Measurements from ENCODE around the gene AVP.
"Not testable (repeated sequence)": the region's sequence is repeated elsewhere in the genome, so short reads cannot be mapped to it uniquely, and the experiment has no call there.

Gene AVP, protein sequence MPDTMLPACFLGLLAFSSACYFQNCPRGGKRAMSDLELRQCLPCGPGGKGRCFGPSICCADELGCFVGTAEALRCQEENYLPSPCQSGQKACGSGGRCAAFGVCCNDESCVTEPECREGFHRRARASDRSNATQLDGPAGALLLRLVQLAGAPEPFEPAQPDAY

DNA sequence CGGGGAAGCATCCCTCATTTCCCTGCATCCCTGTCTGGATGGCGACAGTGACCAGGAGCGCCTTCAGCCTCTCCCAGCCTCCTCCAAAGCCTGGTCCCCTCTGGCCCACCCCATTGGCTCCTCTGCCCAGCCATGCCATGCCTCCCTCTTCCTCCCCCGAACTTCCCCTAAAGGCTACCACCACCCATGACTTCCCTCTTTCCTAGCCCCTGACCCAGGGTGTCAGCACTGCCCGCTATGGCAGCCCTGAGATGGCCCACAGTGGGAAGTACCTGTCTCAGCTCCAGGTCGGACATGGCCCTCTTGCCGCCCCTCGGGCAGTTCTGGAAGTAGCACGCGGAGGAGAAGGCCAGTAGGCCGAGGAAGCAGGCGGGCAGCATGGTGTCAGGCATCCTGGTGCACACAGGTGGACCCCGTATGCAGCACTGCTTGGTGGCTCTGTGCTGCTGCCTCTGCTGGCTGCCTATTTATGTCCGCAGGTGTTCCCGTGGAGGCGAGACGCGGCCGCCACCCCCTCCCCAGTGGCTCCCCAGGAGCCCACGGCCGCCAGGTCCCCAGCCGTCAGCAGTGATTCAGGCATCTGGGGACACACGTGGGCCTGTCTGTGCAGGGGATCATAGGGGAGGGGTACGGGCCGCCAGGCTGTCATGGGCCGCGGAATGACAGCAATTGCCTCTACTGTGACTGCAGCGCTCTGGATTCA lies at the start of gene AVP:
Gene AVP (minus strand): TSS at position 442 of the 703 bp plus-strand sequence. CDS start 50 bp downstream, at position 392.
- no peak within 1 kb of the TSS for H3K4me3 ChIP-seq (ENCODE audit: low read depth, low read length)

DNA sequence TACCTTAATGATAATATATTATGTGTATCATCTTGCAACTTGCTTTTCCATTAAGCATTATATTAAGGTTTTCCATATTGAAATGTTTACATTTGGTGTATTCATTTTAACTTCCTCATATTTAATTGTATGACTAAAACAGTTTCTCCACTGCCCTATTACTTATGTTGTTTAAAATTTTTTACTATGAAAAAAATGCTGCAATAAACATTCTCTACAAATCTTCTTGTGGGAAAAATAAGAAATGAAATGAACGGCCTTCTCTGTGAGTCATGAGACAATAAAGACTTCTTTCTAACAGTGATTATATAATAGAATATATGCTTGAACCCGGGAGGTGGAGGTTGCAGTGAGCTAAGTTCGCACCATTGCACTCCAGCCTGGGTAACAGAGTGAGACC lies 49.6 kb upstream of the AVP start:
- H3K4me3 ChIP-seq (ENCODE audit: low read depth, low read length): no peak overlapping the region

DNA sequence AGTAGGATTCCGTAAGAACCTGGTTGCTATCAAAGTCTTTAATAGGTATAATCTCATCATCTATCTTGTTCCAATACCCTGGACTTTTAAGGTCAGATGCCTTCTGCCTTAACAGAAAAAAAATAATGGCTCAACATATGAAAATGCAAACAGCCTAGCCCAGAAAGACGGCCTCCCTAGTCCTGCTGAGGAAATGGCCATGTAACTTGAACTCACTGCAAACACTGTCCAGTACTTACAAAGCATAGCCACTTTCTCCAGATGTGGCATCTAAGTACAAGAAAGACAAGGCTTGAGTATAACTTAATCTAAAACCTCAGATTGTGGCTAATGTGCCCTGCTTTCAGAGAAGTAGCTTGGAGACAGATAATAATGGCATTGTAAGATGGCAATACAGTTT lies 48.6 kb upstream of the AVP start:
- no peak overlapping the region for H3K4me3 ChIP-seq (ENCODE audit: low read depth, low read length)

DNA sequence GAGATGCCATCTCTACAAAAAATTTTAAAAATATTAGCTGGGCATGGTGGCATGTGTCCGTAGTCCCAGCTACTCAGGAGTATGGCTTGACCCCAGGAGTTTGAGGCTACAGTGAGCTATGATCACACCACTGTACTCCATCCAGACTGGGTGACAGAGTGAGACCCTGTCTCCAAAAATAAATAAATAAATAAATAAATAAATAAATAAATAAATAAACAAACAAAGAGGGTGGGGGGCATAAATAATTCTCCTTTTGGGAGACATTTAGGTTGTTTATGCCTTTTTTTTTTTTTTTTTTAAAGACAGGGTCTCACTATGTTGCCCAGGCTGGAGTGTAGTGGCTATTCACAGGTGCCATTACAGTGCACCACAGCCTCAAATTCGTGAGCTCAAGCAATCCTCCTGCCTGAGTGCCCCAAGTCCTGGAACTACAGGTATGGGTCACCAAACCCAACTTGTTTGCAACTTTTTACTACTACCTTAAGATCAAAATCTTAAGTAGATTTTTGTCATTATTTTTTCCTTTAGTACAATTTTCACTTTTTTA lies 45.6 kb upstream of the AVP start:
- H3K4me3 ChIP-seq (ENCODE audit: low read depth, low read length): no peak overlapping the region

DNA sequence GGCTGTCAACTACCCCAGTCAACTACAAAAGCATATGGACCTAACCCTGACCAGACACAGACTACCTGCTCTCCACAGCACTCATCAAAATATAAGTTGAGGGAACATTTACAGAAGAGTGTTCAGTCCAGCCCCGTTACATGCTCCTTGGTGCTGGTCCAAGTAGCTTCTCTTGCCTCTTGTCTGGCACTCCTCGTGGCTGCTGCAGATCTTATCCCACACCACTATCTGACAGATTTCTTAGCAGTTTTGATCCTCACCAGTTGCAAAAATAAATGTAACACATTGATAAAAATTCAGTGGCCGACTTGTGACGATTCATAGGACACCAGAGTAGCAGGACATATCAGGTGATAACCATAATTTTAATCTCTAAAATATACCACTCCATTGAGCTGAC lies 44.6 kb upstream of the AVP start:
- no peak overlapping the region for H3K4me3 ChIP-seq (ENCODE audit: low read depth, low read length)

DNA sequence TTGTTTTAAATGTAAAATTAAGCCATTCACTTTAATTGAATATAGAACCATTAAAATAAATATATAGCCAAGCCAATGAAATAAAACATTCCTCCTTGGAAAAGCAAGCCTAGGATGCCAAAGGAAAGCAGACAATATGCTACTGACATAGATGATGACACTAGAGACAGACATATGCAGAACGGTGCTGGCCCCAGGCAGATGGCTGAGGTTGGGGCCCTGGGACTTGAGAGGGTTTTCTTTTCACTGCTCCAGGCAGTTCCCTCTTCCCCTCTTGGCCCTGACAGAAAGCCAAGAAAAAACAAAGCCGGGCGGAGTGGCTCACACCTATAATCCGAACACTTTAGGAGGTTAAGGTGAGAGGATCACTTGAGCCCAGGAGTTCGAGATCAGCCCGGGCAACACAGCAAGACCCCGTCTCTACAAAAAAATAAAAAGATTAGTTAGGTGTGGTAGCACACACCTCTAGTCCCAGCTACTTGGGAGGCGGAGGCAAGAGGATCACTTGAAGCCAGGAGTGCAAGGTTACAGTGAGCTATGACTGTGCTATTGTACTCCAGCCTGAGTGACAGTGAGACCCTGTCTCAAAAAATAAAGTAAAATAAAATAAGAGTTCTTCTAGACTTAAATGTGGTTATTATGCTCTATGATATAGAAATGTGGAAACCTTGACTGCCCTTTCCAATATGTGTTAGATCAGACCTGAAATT lies 43.9 kb upstream of the AVP start:
- no peak overlapping the region for H3K4me3 ChIP-seq (ENCODE audit: low read depth, low read length)

DNA sequence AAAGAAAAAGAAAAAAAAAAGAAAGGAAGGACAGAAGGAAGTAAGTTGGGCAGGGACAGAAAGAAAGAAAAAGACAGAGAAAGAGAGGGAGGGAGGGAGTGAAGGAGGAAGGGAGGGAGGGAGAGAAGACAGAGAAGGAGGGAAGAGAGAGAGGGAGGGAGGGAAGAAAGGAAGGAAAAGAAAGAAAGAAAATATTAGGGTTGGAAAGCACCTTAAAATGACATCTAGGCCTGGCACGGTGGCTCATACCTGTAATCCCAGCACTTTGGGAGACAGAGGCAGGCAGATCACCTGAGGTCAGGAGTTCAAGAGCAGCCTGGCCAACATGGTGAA lies 42.0 kb upstream of the AVP start:
- no peak overlapping the region for H3K4me3 ChIP-seq (ENCODE audit: low read depth, low read length)

DNA sequence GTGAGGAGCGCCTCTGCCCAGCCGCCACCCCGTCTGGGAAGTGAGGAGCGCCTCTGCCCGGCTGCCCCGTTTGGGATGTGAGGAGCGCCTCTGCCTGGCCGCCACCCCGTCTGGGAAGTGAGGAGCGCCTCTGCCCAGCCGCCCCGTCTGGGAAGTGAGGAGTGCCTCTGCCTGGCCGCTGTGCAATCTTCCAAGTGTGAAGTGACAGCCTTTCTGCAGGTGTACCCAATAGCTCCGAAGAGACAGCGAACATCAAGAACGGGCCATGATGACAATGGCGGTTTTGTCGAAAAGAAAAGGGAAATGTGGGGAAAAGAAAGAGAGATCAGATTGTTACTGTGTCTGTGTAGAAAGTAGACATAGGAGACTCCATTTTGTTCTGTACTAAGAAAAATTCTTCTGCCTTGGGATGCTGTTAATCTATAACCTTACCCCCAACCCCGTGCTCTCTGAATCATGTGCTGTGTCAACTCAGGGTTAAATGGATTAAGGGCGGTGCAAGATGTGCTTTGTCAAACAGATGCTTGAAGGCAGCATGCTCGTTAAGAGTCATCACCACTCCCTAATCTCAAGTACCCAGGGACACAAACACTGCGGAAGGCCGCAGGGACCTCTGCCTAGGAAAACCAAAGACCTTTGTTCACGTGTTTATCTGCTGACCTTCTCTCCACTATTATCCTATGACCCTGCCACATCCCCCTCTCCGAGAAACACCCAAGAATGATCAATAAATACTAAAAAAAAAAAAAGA lies 41.4 kb upstream of the AVP start:
- not testable (repeated sequence) for H3K4me3 ChIP-seq (ENCODE audit: low read depth, low read length)

DNA sequence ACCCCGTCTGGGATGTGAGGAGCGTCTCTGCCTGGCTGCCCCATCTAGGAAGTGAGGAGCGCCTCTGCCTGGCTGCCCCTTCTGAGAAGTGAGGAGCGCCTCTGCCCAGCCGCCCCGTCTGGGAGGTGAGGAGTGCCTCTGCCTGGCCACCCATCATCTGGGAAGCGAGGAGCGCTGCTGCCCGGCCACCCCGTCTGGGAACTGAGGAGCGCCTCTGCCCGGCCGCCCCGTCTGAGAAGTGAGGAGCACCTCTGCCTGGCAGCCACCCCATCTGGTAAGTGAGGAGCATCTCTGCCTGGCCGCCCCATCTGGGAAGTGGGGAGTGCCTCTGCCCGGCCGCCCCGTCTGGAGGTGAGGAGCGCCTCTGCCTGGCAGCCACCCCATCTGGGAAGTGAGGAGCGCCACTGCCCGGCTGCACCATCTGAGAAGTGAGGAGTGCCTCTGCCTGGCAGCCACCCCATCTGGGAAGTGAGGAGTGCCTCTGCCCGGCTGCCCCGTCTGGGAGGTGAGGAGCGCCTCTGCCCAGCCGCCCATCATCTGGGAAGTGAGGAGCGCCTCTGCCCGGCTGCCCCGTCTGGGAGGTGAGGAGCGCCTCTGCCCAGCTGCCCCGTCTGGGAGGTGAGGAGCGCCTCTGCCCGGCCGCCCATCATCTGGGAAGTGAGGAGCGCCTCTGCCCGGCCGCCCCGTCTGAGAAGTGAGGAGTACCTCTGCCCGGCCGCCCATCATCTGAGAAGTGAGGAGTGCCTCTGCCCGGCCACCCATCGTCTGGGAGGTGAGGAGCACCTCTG lies 40.4 kb upstream of the AVP start:
- not testable (repeated sequence) for H3K4me3 ChIP-seq (ENCODE audit: low read depth, low read length)

DNA sequence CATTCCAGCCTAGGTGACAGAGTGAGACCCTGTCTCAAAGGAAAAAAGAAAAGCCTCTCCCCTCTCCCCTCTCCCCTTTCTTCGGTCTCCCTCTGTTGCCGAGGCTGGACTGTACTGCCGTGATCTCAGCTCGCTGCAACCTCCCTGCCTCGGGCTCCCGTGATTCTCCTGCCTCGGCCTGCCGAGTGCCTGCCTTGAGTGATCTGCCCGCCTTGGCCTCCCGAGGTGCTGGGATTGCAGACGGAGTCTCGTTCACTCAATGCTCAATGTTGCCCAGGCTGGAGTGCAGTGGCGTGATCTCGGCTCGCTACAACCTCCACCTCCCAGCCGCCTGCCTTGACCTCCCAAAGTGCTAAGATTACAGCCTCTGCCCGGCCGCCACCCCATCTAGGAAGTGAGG lies 39.6 kb upstream of the AVP start:
- H3K4me3 ChIP-seq (ENCODE audit: low read depth, low read length): not testable (repeated sequence)

DNA sequence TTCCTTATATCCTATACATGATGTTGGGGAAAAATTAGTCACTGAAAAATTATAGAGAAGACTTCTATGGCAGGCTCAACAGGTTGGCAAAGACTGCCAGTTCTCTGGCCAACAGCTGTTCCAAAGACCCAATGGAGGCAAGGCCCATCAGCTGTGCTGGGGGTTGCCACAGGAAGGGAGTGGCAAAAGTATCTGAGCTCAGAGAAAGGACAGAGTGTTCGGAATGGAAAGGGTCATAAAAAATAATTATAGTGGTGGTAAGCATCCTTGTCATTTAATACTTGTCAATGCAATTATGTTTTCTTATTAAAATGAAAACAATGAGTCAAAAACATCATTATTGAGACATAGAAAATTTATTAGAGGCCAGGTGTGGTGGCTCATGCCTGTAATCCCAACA lies 39.0 kb upstream of the AVP start:
- H3K4me3 ChIP-seq (ENCODE audit: low read depth, low read length): no peak overlapping the region

DNA sequence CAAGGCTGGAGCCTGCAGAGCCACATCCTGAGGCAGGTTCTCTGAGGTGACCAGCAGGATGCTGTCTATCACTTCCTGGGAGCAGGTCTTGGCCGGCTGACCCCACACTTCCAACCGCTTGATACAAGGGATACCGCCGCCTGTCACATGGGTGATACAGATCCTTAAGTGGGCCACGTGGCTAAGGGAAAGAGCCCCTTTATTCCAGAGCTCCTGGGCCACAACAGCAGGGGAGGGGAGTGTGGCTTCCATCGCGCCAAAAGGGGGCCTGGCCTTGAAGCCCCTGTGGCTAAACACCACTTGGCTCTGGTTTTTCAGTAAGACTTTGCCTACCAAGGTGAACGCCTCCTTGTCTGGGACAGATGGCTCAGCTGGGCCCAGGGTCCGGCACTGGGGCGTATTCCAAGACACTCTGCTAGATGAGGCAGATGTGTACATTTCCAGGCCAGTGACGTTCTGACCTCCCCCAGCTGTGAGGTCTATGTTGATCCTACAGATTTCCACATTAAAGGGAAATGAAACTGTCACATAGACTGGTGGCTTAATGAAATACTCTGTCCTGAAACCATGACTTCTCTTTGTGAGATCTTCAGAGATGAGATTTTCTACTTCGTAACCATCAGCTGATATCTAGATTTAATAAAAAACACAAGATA lies 37.6 kb upstream of the AVP start:
- no peak overlapping the region for H3K4me3 ChIP-seq (ENCODE audit: low read depth, low read length)

DNA sequence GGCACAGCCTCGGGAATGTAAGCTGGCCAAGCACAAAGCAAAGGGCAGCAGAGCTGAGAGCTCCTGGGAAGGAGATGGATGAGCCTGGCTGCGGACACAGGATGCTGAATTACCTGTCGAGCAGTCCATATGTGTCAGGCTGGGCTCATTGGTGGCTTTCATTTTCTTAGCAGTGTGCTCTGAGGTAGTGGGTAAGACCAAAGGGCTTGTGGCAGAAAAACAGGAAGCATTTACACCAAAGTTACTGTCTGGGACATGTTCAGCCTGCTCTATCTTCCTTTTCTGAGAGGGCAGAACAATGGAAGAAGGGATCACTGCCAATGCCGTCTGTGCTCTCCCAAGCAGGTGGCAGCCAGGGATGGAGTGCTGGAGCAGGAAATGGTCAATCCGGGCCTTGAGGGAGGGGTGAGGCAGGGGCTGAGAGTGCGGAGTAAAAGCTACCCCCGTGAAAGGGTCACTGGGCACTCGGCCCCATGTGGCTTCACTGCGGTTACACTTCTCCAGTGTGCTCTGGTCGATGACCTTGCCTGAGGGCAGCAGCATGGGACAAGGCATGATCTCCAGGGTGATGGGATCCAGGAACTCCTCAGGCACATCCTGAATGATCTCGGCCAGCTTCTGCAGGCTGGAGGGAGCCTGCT lies 36.9 kb upstream of the AVP start:
- H3K4me3 ChIP-seq (ENCODE audit: low read depth, low read length): no peak overlapping the region

DNA sequence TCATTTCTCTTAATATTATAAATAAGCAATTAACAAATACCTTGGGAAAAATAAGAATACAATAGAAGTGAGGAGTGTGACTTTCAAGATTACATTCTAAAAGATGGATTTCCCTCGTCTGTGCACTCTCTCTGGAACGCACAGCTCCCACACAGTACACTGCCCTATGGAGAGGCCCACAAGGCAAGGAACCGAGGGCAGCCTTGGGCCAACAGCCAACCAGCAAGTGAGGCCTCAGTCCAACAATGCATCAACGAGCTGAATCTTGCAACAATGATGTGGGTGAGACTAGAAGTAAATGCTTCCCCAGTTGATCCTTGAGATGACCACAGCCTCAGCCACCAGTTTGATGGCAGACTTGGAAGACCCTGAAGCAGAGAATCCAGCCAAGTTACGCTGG lies 34.5 kb upstream of the AVP start:
- H3K4me3 ChIP-seq (ENCODE audit: low read depth, low read length): no peak overlapping the region

DNA sequence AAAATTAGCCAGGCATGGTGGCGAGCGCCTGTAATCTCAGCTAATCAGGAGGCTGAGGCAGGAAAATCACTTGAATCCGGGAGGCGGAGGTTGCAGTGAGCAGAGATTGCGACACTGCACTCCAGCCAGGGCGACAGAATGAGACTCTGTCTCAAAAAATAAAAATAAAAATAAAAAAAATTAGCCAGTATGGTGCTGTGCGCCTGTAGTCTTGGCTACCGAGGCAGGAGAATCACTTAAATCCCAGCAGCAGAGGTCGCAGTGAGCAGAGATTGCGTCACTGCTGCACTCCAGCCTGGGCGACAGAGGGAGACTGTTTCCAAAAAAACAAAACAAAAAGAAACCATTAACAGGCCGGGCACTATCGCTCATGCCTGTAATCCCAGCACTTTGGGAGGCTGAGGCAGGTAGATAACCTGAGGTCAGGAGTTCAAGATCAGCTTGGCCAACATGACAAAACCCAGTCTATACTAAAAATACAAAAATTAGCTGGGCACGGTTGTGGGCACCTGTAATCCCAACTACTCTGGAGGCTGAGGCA lies 33.4 kb upstream of the AVP start:
- H3K4me3 ChIP-seq (ENCODE audit: low read depth, low read length): not testable (repeated sequence)

DNA sequence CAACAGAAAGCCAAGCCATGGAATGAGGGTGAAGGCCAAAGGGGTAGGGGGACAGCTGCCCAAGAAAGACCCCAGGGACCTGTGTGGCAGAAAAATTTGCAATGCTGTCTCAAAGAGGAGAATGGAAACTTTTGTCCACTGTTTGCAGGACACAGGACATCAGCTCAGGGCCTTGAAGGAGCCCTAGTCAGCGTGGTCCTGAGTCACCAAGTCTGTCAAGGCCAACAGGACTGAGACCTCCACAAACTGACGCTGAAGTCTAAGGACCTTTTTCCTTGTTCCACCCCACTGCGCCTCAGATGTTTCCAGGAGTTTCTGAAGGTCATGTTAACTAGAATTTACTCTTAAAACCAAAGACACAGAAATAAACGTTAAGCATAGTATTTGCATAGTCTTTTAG lies 31.8 kb upstream of the AVP start:
- no peak overlapping the region for H3K4me3 ChIP-seq (ENCODE audit: low read depth, low read length)

DNA sequence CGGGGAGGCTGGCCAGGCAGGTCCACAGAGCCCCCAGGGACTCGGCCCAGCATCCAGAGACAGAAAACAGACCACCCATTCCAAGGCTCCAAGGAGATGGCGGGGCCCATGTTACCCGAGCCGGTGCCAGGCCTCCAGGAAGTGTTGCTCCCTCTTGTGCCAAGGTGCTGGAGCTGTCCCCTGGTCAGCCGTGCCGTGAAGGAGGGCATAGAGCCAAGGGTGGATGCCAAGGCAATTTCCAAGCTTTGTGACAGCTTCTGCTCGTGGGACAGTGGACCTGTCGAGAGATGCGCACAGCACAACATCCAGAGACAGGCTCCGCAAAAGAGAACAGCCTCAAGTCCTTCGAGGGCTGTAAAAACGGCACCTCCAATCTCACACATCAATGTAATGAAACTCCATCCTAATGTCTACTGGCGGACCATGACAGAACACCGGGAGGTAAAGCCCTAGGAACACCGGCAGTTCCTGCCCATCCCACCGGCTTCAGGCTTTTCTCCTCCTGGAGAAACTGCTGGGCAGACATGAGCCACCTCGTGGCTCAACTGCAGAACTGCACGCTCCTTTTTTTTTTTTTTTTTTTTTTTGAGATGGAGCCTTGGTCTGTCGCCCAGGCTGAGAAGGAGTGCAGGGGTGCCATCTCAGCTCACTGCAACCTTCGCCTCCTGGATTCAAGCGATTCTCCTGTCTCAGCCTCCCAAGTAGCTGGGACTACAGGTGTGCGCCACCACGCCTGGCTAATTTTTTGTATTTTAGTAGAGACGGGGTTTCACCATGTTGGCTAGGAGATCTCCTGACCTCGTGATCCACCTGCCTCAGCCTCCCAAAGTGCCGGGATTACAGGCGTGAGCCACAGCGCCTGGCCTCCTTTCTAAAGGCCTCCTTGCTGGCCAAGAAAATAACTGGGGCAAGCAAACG lies 30.9 kb upstream of the AVP start:
- H3K4me3 ChIP-seq (ENCODE audit: low read depth, low read length): no peak overlapping the region

DNA sequence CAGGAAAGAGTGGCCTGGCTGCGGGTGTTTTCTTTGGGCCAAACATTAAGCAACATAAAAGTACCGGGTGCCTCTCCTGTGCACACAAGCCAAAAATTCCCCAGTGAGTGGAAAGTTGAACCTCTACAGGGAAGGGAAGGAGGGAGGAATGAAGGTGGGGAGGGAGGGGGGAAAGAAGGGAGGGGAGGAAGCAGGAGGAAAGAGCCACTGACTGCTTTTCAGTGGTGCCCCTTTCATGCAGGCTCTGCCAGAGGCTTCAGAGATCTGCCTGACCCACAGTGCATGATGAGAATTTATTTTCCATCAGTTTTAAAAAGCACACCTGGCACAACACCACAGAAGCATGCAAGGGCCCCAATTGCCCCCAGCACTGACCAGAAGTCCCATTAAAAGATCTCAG lies 27.5 kb upstream of the AVP start:
- no peak overlapping the region for H3K4me3 ChIP-seq (ENCODE audit: low read depth, low read length)
